ENCODE results near the gene ANKEF1.

Gene ANKEF1

GRCh38 chr20:10004900-10005299, 29.9 kb upstream of the ANKEF1 start:
- DNase-seq (ENCODE audit: extremely low read depth, insufficient read length), result no peak
- Histone ChIP-seq H3K27me3 (replicated peaks; ENCODE audit: control insufficient read depth, insufficient read depth, low read length) (no peaks in the 10 kb centered on the region), H3K4me3 (replicated peaks; ENCODE audit: low read depth, low read length) (no peak overlapping the region), H3K36me3 (ENCODE audit: control insufficient read depth, insufficient read depth, low read length) (no peaks in the 10 kb centered on the region)
- no peak for TF ChIP-seq CTCF (IDR thresholded peaks at IDR 0.05; ENCODE audit: insufficient read depth, low read length, poor library complexity, severe bottlenecking)

GRCh38 chr20:10005885-10006284, 28.9 kb upstream of the ANKEF1 start:
- Histone ChIP-seq H3K4me3 (replicated peaks; ENCODE audit: low read depth, low read length) (no peak overlapping the region), H3K27me3 (replicated peaks; ENCODE audit: control insufficient read depth, insufficient read depth, low read length) (no peaks in the 10 kb centered on the region), H3K36me3 (ENCODE audit: control insufficient read depth, insufficient read depth, low read length) (no peaks in the 10 kb centered on the region)
- TF ChIP-seq CTCF (IDR thresholded peaks at IDR 0.05; ENCODE audit: insufficient read depth, low read length, poor library complexity, severe bottlenecking), result no peak
- no peak for DNase-seq (ENCODE audit: extremely low read depth, insufficient read length)

- TF ChIP-seq CTCF (IDR thresholded peaks at IDR 0.05; ENCODE audit: insufficient read depth, low read length, poor library complexity, severe bottlenecking), result no peak
- DNase-seq (ENCODE audit: extremely low read depth, insufficient read length), result no peak
- H3K27me3 ChIP-seq (replicated peaks; ENCODE audit: control insufficient read depth, insufficient read depth, low read length), result no peaks in the 10 kb centered on the region
These were observed 28.2 kb upstream of the ANKEF1 start for GRCh38 chr20:10006447-10007090.

GRCh38 chr20:10007158-10007557, 27.6 kb upstream of the ANKEF1 start:
- no peaks in the 10 kb centered on the region for H3K36me3 ChIP-seq (ENCODE audit: control insufficient read depth, insufficient read depth, low read length)
- DNase-seq (ENCODE audit: extremely low read depth, insufficient read length), result no peak
- H3K4me3 ChIP-seq (replicated peaks; ENCODE audit: low read depth, low read length), result no peak overlapping the region
- TF ChIP-seq CTCF (IDR thresholded peaks at IDR 0.05; ENCODE audit: insufficient read depth, low read length, poor library complexity, severe bottlenecking), result no peak
- H3K27me3 ChIP-seq (replicated peaks; ENCODE audit: control insufficient read depth, insufficient read depth, low read length), result no peaks in the 10 kb centered on the region

More at GRCh38 chr20:10006447-10007090, 28.2 kb upstream of the ANKEF1 start:
- no peaks in the 10 kb centered on the region for H3K36me3 ChIP-seq (ENCODE audit: control insufficient read depth, insufficient read depth, low read length)
- no peak overlapping the region for H3K4me3 ChIP-seq (replicated peaks; ENCODE audit: low read depth, low read length)

- no peak for TF ChIP-seq CTCF (IDR thresholded peaks at IDR 0.05; ENCODE audit: insufficient read depth, low read length, poor library complexity, severe bottlenecking)
- no peak overlapping the region for H3K4me3 ChIP-seq (replicated peaks; ENCODE audit: low read depth, low read length)
- no peak for DNase-seq (ENCODE audit: extremely low read depth, insufficient read length)
These were observed 27.0 kb upstream of the ANKEF1 start for GRCh38 chr20:10007747-10008146.

GRCh38 chr20:10012464-10012863, 22.3 kb upstream of the ANKEF1 start:
- no peak for DNase-seq (ENCODE audit: extremely low read depth, insufficient read length)
- H3K36me3 ChIP-seq (ENCODE audit: control insufficient read depth, insufficient read depth, low read length), result no peaks in the 10 kb centered on the region

More at GRCh38 chr20:10007747-10008146, 27.0 kb upstream of the ANKEF1 start:
- Histone ChIP-seq H3K36me3 (ENCODE audit: control insufficient read depth, insufficient read depth, low read length) (no peaks in the 10 kb centered on the region), H3K27me3 (replicated peaks; ENCODE audit: control insufficient read depth, insufficient read depth, low read length) (no peaks in the 10 kb centered on the region)

More at GRCh38 chr20:10012464-10012863, 22.3 kb upstream of the ANKEF1 start:
- H3K4me3 ChIP-seq (replicated peaks; ENCODE audit: low read depth, low read length), result no peak overlapping the region
- TF ChIP-seq CTCF (IDR thresholded peaks at IDR 0.05; ENCODE audit: insufficient read depth, low read length, poor library complexity, severe bottlenecking), result no peak
- H3K27me3 ChIP-seq (replicated peaks; ENCODE audit: control insufficient read depth, insufficient read depth, low read length), result no peaks in the 10 kb centered on the region

All from GM06990 (cell line).